ENCODE measurements around the gene MRPL43. TPM values are rescaled to one million over a fixed set of nuclear protein-coding genes. Genes with fewer than 3 reads are reported as not detected.

MRPL43 gene
- total and polyA plus RNA-seq, 10 of the 15 experiments (the other 5 are each of a cell fraction or from before 2014, with no cell fraction given), result 16.6 to 108 (median 65.1) TPM

DNA sequence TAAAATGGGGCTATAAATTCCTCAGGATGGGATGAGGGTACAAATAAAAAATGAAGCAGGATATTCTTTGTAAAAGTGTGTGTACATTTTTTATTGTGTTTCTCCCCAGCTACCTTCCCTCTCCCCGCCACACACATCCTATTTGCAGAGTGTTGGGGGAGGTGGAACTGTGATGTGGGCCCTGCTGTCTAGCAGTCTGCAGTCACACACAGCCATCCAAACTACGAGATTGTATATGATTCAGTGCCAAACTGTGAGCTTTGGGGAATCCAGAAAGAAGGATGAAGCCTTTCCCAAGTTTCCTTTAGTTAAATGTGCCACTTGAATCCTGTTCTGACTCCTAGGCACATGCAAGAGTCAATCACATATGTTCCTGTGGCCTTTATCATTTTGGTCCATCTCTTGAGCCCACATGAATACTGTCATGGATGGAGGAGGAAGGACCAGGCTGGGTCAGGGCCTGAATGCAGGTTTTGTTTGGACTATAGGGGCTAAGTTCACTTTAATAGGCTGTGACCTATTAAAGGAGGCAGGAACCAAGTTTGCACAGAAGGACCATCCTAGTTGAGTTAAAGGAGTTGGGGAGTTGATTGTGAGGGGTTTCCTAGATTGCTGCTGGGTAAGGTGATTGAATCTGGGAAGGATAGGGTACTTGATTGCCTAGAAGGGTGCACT is 19.1 kb downstream of the MRPL43 start:
- ChIA-PET CTCF (interaction anchor here (0.8 to 4.6 kb wide), 5 partner anchors 10 to 128 kb away, joined by 3 to 29 read pairs (median 5); no protein-coding TSS in a partner anchor), RAD21 (ENCODE audit: unreplicated experiment) (no interaction called here), SMC1A (ENCODE audit: uncharacterized antibody, unreplicated experiment) (interaction anchor here (1.4 kb wide), 1 partner anchor 11 kb away, joined by 4 read pairs; no protein-coding TSS in a partner anchor), POLR2A (interaction anchor here (2.3 kb wide), 1 partner anchor 17 kb away, joined by 6 read pairs; no protein-coding TSS in a partner anchor)
- H3K4me3 ChIP-seq, result no peak overlapping the region
- peaks cover 2 to 4% of the 10 kb centered on the region in 2 experiments; a peak in 3 of 4 replicates for H3K36me3 ChIP-seq (ENCODE audit: control insufficient read depth in 2 of 2, insufficient read depth in 2 of 2, low read length in 1 of 2)
- H3K9ac ChIP-seq (ENCODE audit: control insufficient read depth, insufficient read depth, low read length), result no peak overlapping the region
- intact Hi-C loops (cut with micrococcal nuclease; ENCODE audit: unreplicated experiment), result no loop called here
- no peak overlapping the region for H2AFZ ChIP-seq (ENCODE audit: control insufficient read depth, low read depth, low read length)
- 93% methylated on average over 2 of the region's 2 CpGs for WGBS (ENCODE audit: insufficient coverage, insufficient replicate concordance, low lambda C conversion rate, missing lambda C conversion rate)
- DNase-seq (ENCODE audit: low read depth, low spot score) (no peak), FAIRE-seq (no peak), ATAC-seq (no peak)
- no peak for TF ChIP-seq BHLHE40 (IDR thresholded peaks at IDR 0.05; ENCODE audit: borderline replicate concordance in 1 of 2, low read depth in 2 of 2, low read length in 1 of 2)
- TF ChIP-seq, protein P1, sequence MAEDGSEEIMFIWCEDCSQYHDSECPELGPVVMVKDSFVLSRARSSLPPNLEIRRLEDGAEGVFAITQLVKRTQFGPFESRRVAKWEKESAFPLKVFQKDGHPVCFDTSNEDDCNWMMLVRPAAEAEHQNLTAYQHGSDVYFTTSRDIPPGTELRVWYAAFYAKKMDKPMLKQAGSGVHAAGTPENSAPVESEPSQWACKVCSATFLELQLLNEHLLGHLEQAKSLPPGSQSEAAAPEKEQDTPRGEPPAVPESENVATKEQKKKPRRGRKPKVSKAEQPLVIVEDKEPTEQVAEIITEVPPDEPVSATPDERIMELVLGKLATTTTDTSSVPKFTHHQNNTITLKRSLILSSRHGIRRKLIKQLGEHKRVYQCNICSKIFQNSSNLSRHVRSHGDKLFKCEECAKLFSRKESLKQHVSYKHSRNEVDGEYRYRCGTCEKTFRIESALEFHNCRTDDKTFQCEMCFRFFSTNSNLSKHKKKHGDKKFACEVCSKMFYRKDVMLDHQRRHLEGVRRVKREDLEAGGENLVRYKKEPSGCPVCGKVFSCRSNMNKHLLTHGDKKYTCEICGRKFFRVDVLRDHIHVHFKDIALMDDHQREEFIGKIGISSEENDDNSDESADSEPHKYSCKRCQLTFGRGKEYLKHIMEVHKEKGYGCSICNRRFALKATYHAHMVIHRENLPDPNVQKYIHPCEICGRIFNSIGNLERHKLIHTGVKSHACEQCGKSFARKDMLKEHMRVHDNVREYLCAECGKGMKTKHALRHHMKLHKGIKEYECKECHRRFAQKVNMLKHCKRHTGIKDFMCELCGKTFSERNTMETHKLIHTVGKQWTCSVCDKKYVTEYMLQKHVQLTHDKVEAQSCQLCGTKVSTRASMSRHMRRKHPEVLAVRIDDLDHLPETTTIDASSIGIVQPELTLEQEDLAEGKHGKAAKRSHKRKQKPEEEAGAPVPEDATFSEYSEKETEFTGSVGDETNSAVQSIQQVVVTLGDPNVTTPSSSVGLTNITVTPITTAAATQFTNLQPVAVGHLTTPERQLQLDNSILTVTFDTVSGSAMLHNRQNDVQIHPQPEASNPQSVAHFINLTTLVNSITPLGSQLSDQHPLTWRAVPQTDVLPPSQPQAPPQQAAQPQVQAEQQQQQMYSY (CRISPR knock-in tag; IDR thresholded peaks at IDR 0.05), result no peak
- H3K27ac ChIP-seq (ENCODE audit: control insufficient read depth, insufficient read depth), result no peak overlapping the region
- no peaks in the 10 kb centered on the region for H3K79me2 ChIP-seq (ENCODE audit: control insufficient read depth, insufficient read depth, low read length)
- no peaks in the 10 kb centered on the region for H3K27me3 ChIP-seq (replicated peaks in 1 of 2; ENCODE audit: control insufficient read depth in 2 of 2, insufficient read depth in 2 of 2, low read length in 1 of 2)
- in situ Hi-C loops (cut with MboI), result no loop called here
- no peaks in the 10 kb centered on the region for H3K9me3 ChIP-seq (replicated peaks; ENCODE audit: control insufficient read depth, insufficient read depth, low read length)
- H3K4me1 ChIP-seq (ENCODE audit: control insufficient read depth, insufficient read depth, low read length), result peaks cover 3% of the 10 kb centered on the region; the same call in 1 of the 2 replicates
- no peaks in the 10 kb centered on the region for H4K20me1 ChIP-seq (ENCODE audit: control insufficient read depth, insufficient read depth)
- no peak overlapping the region for H3K4me2 ChIP-seq (ENCODE audit: control insufficient read depth, insufficient read depth)
- BruUV-seq (replicated peaks), result no TSS peak

All from GM12878 (cell line).